NCI-H2196 treated with DMSO at 0.1 percent for 48 hours (cell line): ENCODE measurements around the gene TDRD12.
"Not testable (repeated sequence)": the region's sequence is repeated elsewhere in the genome, so short reads cannot be mapped to it uniquely, and the experiment has no call there.

Experiments used
- DNase-seq: peaks from one replicate; lab custom pipeline; 2025; ENCODE audit not compliant: unreplicated experiment; lab: John Stamatoyannopoulos, UW

TDRD12 gene

GRCh38 chr19:32864318-32865007, 144.9 kb downstream of the TDRD12 start:
- DNase-seq, result no peak

- no peak for DNase-seq
Measured at GRCh38 chr19:32865326-32865725, 145.8 kb downstream of the TDRD12 start.

- DNase-seq, result no peak
Measured at GRCh38 chr19:32866061-32866460, 146.5 kb downstream of the TDRD12 start.

GRCh38 chr19:32866564-32867265, 147.1 kb downstream of the TDRD12 start:
- DNase-seq, result no peak

DNA sequence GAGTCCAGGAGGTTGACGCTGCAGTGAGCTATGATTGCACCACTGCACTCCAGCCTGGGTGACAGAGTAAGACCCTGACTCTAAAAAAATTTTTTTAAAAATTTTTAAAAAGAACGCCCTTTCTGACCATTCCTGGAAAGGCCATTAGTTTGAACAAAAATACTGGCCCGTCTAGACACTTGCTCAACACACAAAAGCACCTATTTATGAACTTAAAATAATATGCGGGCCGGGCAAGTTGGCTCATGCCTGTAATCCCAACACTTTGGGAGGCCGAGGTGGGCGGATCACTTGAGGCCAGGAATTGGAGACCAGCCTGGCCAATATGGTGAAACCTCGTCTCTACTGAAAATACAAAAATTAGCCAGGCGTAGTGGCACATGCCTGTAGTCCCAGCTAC, 147.9 kb downstream of the TDRD12 start:
- not testable (repeated sequence) for DNase-seq

DNA sequence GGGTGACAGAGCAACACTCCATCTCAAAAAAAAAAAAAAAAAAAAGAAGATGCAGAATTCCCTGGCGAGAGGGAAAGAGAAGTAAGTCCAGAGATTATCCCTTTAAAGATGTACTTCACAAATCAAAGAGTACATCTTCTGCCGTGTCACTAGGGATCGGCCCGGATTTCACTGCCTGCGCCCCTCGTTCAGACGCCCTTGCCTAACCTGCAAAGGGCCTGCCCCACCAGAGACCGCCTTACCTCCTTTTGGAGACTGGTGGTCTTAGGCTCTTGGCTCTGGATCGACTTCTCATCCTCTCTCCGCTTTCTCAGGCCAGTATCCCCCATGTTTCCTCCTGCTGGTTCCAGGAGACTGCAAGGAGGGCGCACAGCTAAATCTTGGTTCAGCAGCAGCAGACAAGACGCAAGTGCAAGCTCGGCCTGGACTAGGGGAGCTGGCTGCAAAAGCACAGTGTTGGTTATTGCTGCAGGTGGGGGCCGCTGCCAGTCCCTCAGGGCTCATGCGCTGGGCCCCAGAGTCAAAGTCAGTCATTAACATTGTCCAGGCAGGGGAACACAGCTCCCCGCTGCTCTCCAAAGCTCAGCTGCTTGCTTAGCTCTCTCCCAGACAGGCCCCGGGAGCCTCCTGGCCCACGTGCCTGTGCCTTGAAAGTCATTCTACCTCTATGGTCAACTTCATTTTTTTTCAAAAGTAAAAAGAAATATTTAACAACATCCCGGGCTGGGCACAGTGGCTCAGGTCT, 148.8 kb downstream of the TDRD12 start:
- DNase-seq, result no peak

DNA sequence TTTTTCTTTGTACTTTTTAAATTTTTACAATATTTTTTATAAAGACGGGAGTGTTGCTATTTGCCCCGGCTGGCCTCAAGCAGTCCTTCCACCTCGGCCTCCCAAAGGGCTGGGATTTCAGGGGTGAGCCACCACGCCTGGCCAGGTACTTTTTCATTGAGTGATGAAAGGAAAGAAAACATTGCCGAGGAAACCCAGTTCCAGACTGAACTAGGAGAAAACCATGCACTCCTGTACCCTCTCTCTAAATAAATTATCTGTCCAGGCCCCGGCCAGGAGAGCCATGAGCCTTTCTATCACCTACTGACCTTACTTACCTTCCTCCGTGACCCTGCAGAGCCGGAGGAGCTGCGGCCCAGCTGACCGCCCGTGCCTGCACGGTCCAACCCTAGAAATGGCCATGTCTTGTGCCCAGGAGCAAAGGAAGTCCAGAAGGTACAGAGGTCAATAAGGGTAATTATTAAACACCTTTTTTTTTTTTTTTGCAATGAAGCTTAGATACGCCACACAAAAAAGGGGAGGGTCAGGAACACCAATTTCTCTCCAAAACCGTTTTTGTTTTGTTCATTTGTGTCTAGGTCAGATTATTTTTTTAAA, 149.9 kb downstream of the TDRD12 start, which contains the start of gene SLC7A9:
SLC7A9 (minus strand) TSS at position 399 of the 597 bp plus-strand sequence. CDS start 1,233 bp downstream, outside the sequence.
- DNase-seq, result no peak

DNA sequence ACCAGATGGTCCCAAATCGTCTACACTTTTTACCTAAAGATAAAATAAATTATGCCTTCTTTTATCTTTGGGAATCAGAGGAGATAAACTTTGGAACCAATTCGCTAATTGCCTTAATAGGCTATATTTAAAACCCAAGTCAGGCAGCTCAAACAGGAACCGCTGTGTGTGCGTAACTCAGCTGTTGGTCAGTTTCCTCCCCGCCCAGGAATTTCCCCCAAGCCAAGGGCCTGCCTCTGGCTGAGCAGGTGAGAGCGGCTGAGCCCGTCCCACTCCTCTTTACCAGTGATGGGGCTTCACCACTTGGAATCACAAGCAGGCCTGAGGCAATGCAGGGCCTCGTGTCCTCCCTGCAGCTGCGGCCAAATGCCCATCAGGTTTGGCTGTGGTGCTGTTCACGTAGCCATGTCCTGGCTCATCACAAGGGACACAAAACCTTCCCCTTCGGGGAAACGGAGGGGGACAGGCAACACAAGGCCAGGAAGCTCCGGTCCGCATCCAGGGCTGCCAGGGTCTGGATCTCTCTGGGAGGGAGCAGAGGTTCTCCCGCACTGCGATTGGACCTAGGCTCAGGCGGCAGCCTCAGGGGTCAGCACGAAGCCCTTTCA, 150.5 kb downstream of the TDRD12 start:
- no peak for DNase-seq

GRCh38 chr19:32870981-32871451, 151.4 kb downstream of the TDRD12 start:
- no peak for DNase-seq

DNA sequence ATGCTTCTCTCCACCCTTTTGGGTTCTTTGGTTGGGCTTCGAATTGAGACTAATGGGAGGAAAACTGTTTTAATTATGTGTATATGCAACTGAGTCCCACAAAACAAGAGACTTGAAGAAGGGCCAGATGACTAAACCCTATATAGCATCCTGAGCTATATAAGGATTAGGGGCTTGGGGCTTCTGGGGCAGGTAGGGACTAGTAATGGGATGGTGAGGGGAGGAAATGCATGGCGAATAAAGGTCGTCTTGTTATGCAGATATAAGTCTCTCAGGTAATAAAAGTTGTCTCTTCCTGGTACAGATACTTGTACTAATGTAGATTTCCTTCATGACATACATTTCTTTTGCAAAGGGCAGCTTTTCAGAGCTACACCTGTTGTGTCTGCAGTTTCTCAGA, 152.8 kb downstream of the TDRD12 start:
- DNase-seq, result no peak

- DNase-seq, result no peak
Measured at GRCh38 chr19:32873247-32873959, 153.8 kb downstream of the TDRD12 start.

- DNase-seq, result no peak
Measured at GRCh38 chr19:32874605-32875004, 155.0 kb downstream of the TDRD12 start.

GRCh38 chr19:32875428-32875827, 155.9 kb downstream of the TDRD12 start:
- DNase-seq, result no peak

GRCh38 chr19:32876236-32876918, 156.8 kb downstream of the TDRD12 start:
- no peak for DNase-seq

GRCh38 chr19:32876919-32877285, 157.3 kb downstream of the TDRD12 start:
- DNase-seq, result no peak
